GM12872 (cell line): ENCODE results near the gene PREX1.

Source experiments
- CTCF ChIP-seq: IDR thresholded peaks from 3 replicates; pipeline ENCODE4 v1.5.1; 2011; ENCODE audit warnings: low read depth, mild to moderate bottlenecking, low read length, moderate library complexity; ENCODE audit not compliant: insufficient read depth

PREX1 gene

GRCh38 chr20:48642105-48642880 is 185.5 kb downstream of the PREX1 start:
- no peak for TF ChIP-seq CTCF

- TF ChIP-seq CTCF = no peak
Measured at GRCh38 chr20:48640871-48641270, 186.9 kb downstream of the PREX1 start.

- no peak for TF ChIP-seq CTCF
Measured at GRCh38 chr20:48639899-48640298, 187.9 kb downstream of the PREX1 start.

- no peak for TF ChIP-seq CTCF
Measured at GRCh38 chr20:48638546-48638945, 189.3 kb downstream of the PREX1 start.

GRCh38 chr20:48637461-48637860 is 190.3 kb downstream of the PREX1 start:
- TF ChIP-seq CTCF = no peak

GRCh38 chr20:48636301-48636700 is 191.5 kb downstream of the PREX1 start:
- no peak for TF ChIP-seq CTCF

GRCh38 chr20:48635791-48636267 is 192.0 kb downstream of the PREX1 start:
- TF ChIP-seq CTCF = peak; percentile 98
